ENCODE measurements around the gene KLC1.

- TF ChIP-seq CTCF (IDR thresholded peaks at IDR 0.05) (no peak), POLR2A (IDR thresholded peaks at IDR 0.05) (no peak), POLR2AphosphoS5 (IDR thresholded peaks at IDR 0.05) (no peak), EP300 (IDR thresholded peaks at IDR 0.05) (no peak)
Measured at GRCh38 chr14:103651585-103651984, 22.6 kb downstream of the KLC1 start.

Data from sigmoid colon (tissue), 4 donors.